ENCODE data around the gene ABCA7.

Gene ABCA7

DNA sequence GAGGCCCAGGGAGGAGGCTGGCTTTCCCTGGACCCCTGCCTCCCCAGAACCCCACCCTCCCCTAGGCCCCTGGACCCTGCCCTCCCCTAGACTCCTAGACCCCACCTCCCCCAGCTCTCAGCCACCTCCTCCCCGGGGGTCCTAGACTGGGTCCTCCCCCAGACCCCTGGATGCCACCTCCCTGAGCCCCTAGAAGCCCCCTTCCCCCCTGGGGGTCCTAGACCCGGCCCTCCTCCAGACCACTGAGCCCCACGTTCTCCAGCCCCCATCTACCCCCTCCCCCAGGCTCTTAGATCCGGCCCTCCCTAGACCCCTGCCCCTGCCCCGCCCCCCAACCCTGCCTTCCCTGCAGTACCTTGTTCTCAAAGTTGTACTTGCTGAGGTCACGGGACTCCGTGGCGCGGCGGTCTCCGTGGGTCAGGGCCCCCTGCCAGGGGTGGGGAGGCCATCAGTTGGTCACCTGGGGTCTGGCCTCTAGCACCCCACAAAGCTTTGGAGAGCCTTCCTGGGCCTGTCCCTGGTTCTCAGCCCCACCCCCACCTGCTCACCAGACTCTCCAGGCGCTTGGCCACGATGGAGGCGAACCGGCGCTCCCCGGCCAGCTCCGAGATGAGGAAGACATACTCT is 71.8 kb downstream of the ABCA7 start:
- Histone ChIP-seq H3K9me3 (ENCODE audit: insufficient read depth, low read length) (no peaks in the 10 kb centered on the region), H3K9me2 (replicated peaks; ENCODE audit: insufficient read depth, low read length) (no peaks in the 10 kb centered on the region), H4K20me1 (ENCODE audit: low read depth, low read length) (no peaks in the 10 kb centered on the region), H3K27ac (ENCODE audit: low read depth, low read length) (no peak overlapping the region), H2AFZ (ENCODE audit: low read depth, low read length, severe bottlenecking) (no peak overlapping the region), H3K27me3 (ENCODE audit: low read length) (no peaks in the 10 kb centered on the region), H3K4me3 (ENCODE audit: insufficient read depth, low read length, poor library complexity, severe bottlenecking) (no peak overlapping the region), H3F3A (ENCODE audit: insufficient read depth) (no peaks in the 10 kb centered on the region; the same call in 1 of the 2 replicates), H3K9ac (ENCODE audit: low read length) (no peak overlapping the region), H3K79me2 (ENCODE audit: insufficient read depth, low read length) (no peaks in the 10 kb centered on the region), H3K4me2 (ENCODE audit: low read depth, low read length, poor library complexity, severe bottlenecking) (no peak overlapping the region), H3K36me3 (ENCODE audit: low read length) (no peaks in the 10 kb centered on the region)
- no peak for TF ChIP-seq EZH2phosphoT487 (conservative IDR thresholded peaks at IDR 0.05; ENCODE audit: low read length)
- TF ChIP-seq, protein P1, sequence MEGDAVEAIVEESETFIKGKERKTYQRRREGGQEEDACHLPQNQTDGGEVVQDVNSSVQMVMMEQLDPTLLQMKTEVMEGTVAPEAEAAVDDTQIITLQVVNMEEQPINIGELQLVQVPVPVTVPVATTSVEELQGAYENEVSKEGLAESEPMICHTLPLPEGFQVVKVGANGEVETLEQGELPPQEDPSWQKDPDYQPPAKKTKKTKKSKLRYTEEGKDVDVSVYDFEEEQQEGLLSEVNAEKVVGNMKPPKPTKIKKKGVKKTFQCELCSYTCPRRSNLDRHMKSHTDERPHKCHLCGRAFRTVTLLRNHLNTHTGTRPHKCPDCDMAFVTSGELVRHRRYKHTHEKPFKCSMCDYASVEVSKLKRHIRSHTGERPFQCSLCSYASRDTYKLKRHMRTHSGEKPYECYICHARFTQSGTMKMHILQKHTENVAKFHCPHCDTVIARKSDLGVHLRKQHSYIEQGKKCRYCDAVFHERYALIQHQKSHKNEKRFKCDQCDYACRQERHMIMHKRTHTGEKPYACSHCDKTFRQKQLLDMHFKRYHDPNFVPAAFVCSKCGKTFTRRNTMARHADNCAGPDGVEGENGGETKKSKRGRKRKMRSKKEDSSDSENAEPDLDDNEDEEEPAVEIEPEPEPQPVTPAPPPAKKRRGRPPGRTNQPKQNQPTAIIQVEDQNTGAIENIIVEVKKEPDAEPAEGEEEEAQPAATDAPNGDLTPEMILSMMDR (IDR thresholded peaks at IDR 0.05; ENCODE audit: insufficient read depth, low read length, poor library complexity, severe bottlenecking), result no peak

- Histone ChIP-seq H3K4me3 (ENCODE audit: insufficient read depth, low read length, poor library complexity, severe bottlenecking) (no peak overlapping the region), H3F3A (ENCODE audit: insufficient read depth) (no peaks in the 10 kb centered on the region), H3K79me2 (ENCODE audit: insufficient read depth, low read length) (no peaks in the 10 kb centered on the region), H2AFZ (ENCODE audit: low read depth, low read length, severe bottlenecking) (no peak overlapping the region), H3K9me2 (replicated peaks; ENCODE audit: insufficient read depth, low read length) (no peaks in the 10 kb centered on the region), H3K27ac (ENCODE audit: low read depth, low read length) (no peak overlapping the region), H3K9ac (ENCODE audit: low read length) (no peak overlapping the region), H3K27me3 (ENCODE audit: low read length) (no peaks in the 10 kb centered on the region), H3K36me3 (ENCODE audit: low read length) (no peaks in the 10 kb centered on the region), H3K4me2 (ENCODE audit: low read depth, low read length, poor library complexity, severe bottlenecking) (no peak overlapping the region), H3K9me3 (ENCODE audit: insufficient read depth, low read length) (no peaks in the 10 kb centered on the region), H4K20me1 (ENCODE audit: low read depth, low read length) (no peaks in the 10 kb centered on the region)
- TF ChIP-seq EZH2phosphoT487 (conservative IDR thresholded peaks at IDR 0.05; ENCODE audit: low read length), result no peak
- TF ChIP-seq, protein P1 (IDR thresholded peaks at IDR 0.05; ENCODE audit: insufficient read depth, low read length, poor library complexity, severe bottlenecking), result no peak
Observed at GRCh38 chr19:1112268-1113029, 72.5 kb downstream of the ABCA7 start.

DNA sequence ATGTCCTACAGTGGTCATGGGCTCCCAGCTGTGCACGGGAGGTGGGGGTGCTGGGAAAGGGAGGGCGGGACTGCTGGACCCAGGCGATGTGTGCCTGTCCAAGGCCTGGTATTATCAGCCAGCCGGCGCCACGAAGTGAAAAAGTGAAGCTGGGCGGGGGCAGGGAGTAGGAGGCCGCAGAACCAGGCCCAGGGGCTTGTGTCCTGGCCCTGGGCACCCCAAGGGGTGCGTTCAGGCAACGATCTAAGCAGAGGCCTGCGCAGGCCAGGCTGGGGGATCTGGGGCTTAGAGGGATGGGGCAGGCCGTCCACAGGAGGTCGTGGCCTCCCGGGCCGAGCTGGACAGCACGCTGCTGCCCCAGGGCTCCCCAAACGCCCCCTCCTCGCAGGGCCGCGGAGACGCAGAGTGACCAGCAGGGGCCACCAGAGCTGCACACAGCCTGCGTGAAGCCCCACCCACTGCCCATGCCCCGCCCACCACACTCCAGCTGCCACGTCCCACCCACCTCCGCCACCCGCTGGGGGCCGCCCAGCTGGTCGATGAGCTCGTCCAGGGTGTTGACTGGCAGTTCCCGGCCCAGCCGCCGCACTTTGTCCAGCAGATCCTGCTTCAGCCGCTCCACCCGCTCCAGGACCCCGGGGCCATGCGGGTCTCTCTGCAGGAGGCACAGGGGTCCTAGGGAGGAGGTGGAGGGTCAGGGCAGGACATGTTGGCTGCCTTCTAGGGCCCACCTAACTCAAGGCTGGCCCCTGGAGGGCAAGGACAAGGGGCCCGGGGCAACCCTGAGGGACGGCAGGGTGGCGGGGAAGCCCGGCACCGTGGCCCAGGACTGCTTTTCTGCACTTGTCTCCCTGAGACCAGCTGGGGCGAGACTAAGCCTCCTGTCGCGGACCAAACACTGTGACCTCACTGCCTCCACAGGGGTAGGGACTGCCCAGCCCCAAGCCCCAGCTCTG is 73.4 kb downstream of the ABCA7 start:
- Histone ChIP-seq H3K79me2 (ENCODE audit: insufficient read depth, low read length) (no peaks in the 10 kb centered on the region), H3F3A (ENCODE audit: insufficient read depth) (no peaks in the 10 kb centered on the region), H3K9ac (ENCODE audit: low read length) (no peak overlapping the region), H4K20me1 (ENCODE audit: low read depth, low read length) (no peaks in the 10 kb centered on the region), H3K27ac (ENCODE audit: low read depth, low read length) (no peak overlapping the region), H3K9me3 (ENCODE audit: insufficient read depth, low read length) (no peaks in the 10 kb centered on the region), H3K36me3 (ENCODE audit: low read length) (no peaks in the 10 kb centered on the region), H2AFZ (ENCODE audit: low read depth, low read length, severe bottlenecking) (no peak overlapping the region), H3K9me2 (replicated peaks; ENCODE audit: insufficient read depth, low read length) (no peaks in the 10 kb centered on the region), H3K27me3 (ENCODE audit: low read length) (no peaks in the 10 kb centered on the region), H3K4me2 (ENCODE audit: low read depth, low read length, poor library complexity, severe bottlenecking) (no peak overlapping the region), H3K4me3 (ENCODE audit: insufficient read depth, low read length, poor library complexity, severe bottlenecking) (no peak overlapping the region)
- TF ChIP-seq, protein P1 (IDR thresholded peaks at IDR 0.05; ENCODE audit: insufficient read depth, low read length, poor library complexity, severe bottlenecking), result peak; percentile 62
- TF ChIP-seq EZH2phosphoT487 (conservative IDR thresholded peaks at IDR 0.05; ENCODE audit: low read length), result no peak

Data from SU-DHL-6 (cell line).